HepG2 (cell line): ENCODE results near the gene SLC25A36. TPM values are rescaled to one million over a fixed set of nuclear protein-coding genes. Genes with fewer than 3 reads are reported as not detected.

Experiments
- PTBP1 ChIP-seq: fragments of 200-400 bp; formaldehyde crosslinking; IDR thresholded peaks from 2 replicates; pipeline ENCODE4 v1.6.1; 2018; ENCODE audit warnings: low read length, low read depth; ENCODE audit not compliant: poor library complexity, severe bottlenecking
- SOX13 ChIP-seq, 3 experiments: fragments of 450-650 bp in 1 of 3; sonication (generic) in 1 of 3; formaldehyde crosslinking in 1 of 3; IDR thresholded peaks in 2 of 3; conservative IDR thresholded peaks in 1 of 3; 2 replicates each; pipeline versions ENCODE4 v1.5.0 to v1.6.1; 2016 to 2020; ENCODE audit warnings: antibody characterized with exemption in 1 of 3, mild to moderate bottlenecking in 1 of 3, missing compliant biosample characterization in 1 of 3, missing genetic modification reagents in 1 of 3, moderate library complexity in 1 of 3
- ZNF780A ChIP-seq: sonication (generic); formaldehyde crosslinking; IDR thresholded peaks from 2 replicates; pipeline ENCODE4 v1.8.0; 2022; ENCODE audit warnings: mild to moderate bottlenecking, missing genetic modification reagents, moderate library complexity
- polyA plus RNA-seq, 8 experiments: library from polyadenylated mRNA; depleted of rRNA in 3 of 8; stranded (reverse) in 7 of 8; unstranded in 1 of 8; fragments of >200 nt; fragmentation: Illumina TruSeq in 4 of 8; extraction: Trizol in 4 of 8; gene quantifications; 2 replicates each; pipeline versions ENCODE4 v1.2.1 to v1.2.3, GENCODE V29; 2011 to 2016; ENCODE audit warnings: low read depth in 4 of 8, missing spikeins in 1 of 8, mixed read lengths in 1 of 8; ENCODE audit not compliant: insufficient read depth in 1 of 8
- total RNA-seq, 5 experiments: library from RNA; depleted of rRNA; stranded (reverse); fragments of >200 nt; fragmentation: Illumina TruSeq; extraction: Trizol; gene quantifications; 2 replicates each; pipeline ENCODE4 v1.2.3, GENCODE V29; 2016; ENCODE audit warnings: low read depth in 1 of 5
- TF ChIP-seq, protein P1 (sequence below), 2 experiments: fragments of 450-650 bp in 1 of 2; sonication (generic) in 1 of 2; formaldehyde crosslinking in 1 of 2; IDR thresholded peaks; 2 replicates each; pipeline versions ENCODE4 v1.6.1 to v1.8.0; 2016 to 2022; ENCODE audit warnings: antibody characterized with exemption in 1 of 2, mild to moderate bottlenecking in 1 of 2, missing genetic modification reagents in 1 of 2
- TF ChIP-seq, protein P2 (sequence below): sonication (generic); formaldehyde crosslinking; IDR thresholded peaks from 2 replicates; pipeline ENCODE4 v1.5.0; 2020; ENCODE audit warnings: mild to moderate bottlenecking, missing genetic modification reagents
- TF ChIP-seq, protein P3 (sequence below): sonication (generic); formaldehyde crosslinking; IDR thresholded peaks from 2 replicates; pipeline ENCODE4 v1.5.1; 2020; ENCODE audit warnings: mild to moderate bottlenecking, missing genetic modification reagents, moderate library complexity

Gene SLC25A36
- total and polyA plus RNA-seq, 2 of the 13 experiments (the other 11 are each of a cell fraction or from before 2014, with no cell fraction given): 30.6 to 85.6 TPM

DNA sequence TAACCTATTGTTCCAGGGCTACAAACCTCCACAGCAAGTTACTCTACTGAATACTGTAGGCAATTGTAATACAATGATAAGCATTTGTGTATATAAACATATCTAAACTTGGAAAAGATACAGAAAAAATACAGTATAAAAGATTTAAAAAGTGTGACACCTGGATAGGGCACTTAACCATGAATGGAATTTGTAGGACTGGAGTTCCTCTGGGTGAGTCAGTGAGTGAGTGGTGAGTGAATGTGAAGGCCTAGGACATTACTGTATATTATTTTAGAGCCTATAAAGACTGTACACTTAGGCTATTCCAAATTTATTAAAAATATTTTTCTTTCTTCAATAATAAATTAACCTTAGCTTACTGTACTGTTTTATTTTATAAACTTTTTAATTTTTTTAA, 38.4 kb upstream of the SLC25A36 start (continued):
- TF ChIP-seq, protein P1, sequence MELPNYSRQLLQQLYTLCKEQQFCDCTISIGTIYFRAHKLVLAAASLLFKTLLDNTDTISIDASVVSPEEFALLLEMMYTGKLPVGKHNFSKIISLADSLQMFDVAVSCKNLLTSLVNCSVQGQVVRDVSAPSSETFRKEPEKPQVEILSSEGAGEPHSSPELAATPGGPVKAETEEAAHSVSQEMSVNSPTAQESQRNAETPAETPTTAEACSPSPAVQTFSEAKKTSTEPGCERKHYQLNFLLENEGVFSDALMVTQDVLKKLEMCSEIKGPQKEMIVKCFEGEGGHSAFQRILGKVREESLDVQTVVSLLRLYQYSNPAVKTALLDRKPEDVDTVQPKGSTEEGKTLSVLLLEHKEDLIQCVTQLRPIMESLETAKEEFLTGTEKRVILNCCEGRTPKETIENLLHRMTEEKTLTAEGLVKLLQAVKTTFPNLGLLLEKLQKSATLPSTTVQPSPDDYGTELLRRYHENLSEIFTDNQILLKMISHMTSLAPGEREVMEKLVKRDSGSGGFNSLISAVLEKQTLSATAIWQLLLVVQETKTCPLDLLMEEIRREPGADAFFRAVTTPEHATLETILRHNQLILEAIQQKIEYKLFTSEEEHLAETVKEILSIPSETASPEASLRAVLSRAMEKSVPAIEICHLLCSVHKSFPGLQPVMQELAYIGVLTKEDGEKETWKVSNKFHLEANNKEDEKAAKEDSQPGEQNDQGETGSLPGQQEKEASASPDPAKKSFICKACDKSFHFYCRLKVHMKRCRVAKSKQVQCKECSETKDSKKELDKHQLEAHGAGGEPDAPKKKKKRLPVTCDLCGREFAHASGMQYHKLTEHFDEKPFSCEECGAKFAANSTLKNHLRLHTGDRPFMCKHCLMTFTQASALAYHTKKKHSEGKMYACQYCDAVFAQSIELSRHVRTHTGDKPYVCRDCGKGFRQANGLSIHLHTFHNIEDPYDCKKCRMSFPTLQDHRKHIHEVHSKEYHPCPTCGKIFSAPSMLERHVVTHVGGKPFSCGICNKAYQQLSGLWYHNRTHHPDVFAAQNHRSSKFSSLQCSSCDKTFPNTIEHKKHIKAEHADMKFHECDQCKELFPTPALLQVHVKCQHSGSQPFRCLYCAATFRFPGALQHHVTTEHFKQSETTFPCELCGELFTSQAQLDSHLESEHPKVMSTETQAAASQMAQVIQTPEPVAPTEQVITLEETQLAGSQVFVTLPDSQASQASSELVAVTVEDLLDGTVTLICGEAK (IDR thresholded peaks at IDR 0.05): no peak
- TF ChIP-seq, protein P1 (CRISPR knock-in tag; IDR thresholded peaks at IDR 0.05): no peak
- TF ChIP-seq, protein P2, sequence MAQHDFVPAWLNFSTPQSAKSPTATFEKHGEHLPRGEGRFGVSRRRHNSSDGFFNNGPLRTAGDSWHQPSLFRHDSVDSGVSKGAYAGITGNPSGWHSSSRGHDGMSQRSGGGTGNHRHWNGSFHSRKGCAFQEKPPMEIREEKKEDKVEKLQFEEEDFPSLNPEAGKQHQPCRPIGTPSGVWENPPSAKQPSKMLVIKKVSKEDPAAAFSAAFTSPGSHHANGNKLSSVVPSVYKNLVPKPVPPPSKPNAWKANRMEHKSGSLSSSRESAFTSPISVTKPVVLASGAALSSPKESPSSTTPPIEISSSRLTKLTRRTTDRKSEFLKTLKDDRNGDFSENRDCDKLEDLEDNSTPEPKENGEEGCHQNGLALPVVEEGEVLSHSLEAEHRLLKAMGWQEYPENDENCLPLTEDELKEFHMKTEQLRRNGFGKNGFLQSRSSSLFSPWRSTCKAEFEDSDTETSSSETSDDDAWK: no peak
- TF ChIP-seq SOX13 (IDR thresholded peaks at IDR 0.05) (no peak), SOX13 (CRISPR knock-in tag; conservative IDR thresholded peaks at IDR 0.05 in 1 of 2, IDR thresholded peaks at IDR 0.05 in 1 of 2) (no peak), PTBP1 (no peak), ZNF780A (no peak)
- TF ChIP-seq, protein P3, sequence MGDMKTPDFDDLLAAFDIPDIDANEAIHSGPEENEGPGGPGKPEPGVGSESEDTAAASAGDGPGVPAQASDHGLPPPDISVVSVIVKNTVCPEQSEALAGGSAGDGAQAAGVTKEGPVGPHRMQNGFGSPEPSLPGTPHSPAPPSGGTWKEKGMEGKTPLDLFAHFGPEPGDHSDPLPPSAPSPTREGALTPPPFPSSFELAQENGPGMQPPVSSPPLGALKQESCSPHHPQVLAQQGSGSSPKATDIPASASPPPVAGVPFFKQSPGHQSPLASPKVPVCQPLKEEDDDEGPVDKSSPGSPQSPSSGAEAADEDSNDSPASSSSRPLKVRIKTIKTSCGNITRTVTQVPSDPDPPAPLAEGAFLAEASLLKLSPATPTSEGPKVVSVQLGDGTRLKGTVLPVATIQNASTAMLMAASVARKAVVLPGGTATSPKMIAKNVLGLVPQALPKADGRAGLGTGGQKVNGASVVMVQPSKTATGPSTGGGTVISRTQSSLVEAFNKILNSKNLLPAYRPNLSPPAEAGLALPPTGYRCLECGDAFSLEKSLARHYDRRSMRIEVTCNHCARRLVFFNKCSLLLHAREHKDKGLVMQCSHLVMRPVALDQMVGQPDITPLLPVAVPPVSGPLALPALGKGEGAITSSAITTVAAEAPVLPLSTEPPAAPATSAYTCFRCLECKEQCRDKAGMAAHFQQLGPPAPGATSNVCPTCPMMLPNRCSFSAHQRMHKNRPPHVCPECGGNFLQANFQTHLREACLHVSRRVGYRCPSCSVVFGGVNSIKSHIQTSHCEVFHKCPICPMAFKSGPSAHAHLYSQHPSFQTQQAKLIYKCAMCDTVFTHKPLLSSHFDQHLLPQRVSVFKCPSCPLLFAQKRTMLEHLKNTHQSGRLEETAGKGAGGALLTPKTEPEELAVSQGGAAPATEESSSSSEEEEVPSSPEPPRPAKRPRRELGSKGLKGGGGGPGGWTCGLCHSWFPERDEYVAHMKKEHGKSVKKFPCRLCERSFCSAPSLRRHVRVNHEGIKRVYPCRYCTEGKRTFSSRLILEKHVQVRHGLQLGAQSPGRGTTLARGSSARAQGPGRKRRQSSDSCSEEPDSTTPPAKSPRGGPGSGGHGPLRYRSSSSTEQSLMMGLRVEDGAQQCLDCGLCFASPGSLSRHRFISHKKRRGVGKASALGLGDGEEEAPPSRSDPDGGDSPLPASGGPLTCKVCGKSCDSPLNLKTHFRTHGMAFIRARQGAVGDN (CRISPR knock-in tag): no peak
